ENCODE measurements around the gene SV2C. TPM values are rescaled to one million over a fixed set of nuclear protein-coding genes. Genes with fewer than 3 reads are reported as not detected.

SV2C gene
- total and polyA plus RNA-seq, 2 of the 13 experiments (the other 11 are each of a cell fraction or from before 2014, with no cell fraction given), result not detected

DNA sequence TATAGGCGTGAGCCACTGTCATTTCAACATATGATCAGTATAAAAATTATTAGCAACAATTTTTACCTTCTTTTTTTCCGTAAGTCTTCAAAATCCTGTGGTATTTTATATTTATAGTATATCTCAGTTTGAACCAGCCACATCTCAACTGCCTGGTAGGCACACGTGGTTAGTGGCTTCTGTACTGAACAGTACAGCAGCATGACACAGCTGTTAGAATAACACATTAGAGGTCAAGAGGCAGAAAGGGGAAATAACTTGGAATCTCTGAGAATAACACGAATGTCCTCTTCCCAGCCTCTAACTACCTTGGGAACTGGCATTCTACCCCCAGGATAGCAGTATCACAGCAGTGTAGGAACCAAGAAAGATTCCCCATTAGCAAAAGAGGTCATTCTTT, 211.4 kb downstream of the SV2C start:
- 46% methylated on average over 4 of the region's 4 CpGs for WGBS (ENCODE audit: low lambda C conversion rate)
- no peak overlapping the region for H2AFZ ChIP-seq (ENCODE audit: low read length)
- ChIA-PET CTCF (ENCODE audit: low intra/inter-chr PET ratio, low total read pairs) (no interaction called here), POLR2A (no interaction called here)
- H3K36me3 ChIP-seq (replicated peaks in 1 of 2; ENCODE audit: control insufficient read depth in 1 of 2, insufficient read depth in 2 of 2, low read length in 2 of 2), result no peaks in the 10 kb centered on the region
- no peak for FAIRE-seq
- no peaks in the 10 kb centered on the region for H3K27me3 ChIP-seq (ENCODE audit: control insufficient read depth in 1 of 2, insufficient read depth in 2 of 2, low read length in 2 of 2)
- no peak for ATAC-seq
- no peaks in the 10 kb centered on the region for H3K9me3 ChIP-seq (ENCODE audit: low read length)
- H3K4me2 ChIP-seq (ENCODE audit: low read depth, low read length), result no peak overlapping the region
- no peaks in the 10 kb centered on the region for H4K20me1 ChIP-seq (ENCODE audit: insufficient read depth, low read length)
- no TSS peak for BruUV-seq (replicated peaks)
- in situ Hi-C loops (cut with HindIII; ENCODE audit: extremely low pct_ligation_motif_present, low pct_unique_long_range_greater_than_20kb) (no loop called here), intact Hi-C loops (cut with micrococcal nuclease; ENCODE audit: unreplicated experiment) (no loop called here)
- peaks cover 12% of the 10 kb centered on the region for H3K4me1 ChIP-seq (ENCODE audit: insufficient read depth, low read length)
- no peak overlapping the region for H3K9ac ChIP-seq (ENCODE audit: insufficient read depth, low read depth, low read length)
- TF ChIP-seq PHF21A (CRISPR knock-in tag; IDR thresholded peaks at IDR 0.05) (no peak), ARID2 (CRISPR knock-in tag; IDR thresholded peaks at IDR 0.05; ENCODE audit: borderline replicate concordance) (no peak), ZNF10 (CRISPR knock-in tag; IDR thresholded peaks at IDR 0.05; ENCODE audit: borderline replicate concordance, low read depth) (no peak), MTA1 (CRISPR knock-in tag; IDR thresholded peaks at IDR 0.05; ENCODE audit: borderline replicate concordance) (no peak), SETDB1 (CRISPR knock-in tag; IDR thresholded peaks at IDR 0.05; ENCODE audit: borderline replicate concordance) (no peak), ZNF703 (CRISPR knock-in tag; IDR thresholded peaks at IDR 0.05; ENCODE audit: borderline replicate concordance) (no peak), RXRA (CRISPR knock-in tag; IDR thresholded peaks at IDR 0.05) (no peak), HOXA9 (CRISPR knock-in tag; IDR thresholded peaks at IDR 0.05; ENCODE audit: borderline replicate concordance) (no peak), SRF (IDR thresholded peaks at IDR 0.05; ENCODE audit: low read depth, low read length) (no peak), ASH2L (IDR thresholded peaks at IDR 0.05; ENCODE audit: insufficient read length, low read depth, low read length) (no peak), NFKB2 (CRISPR knock-in tag; IDR thresholded peaks at IDR 0.05; ENCODE audit: borderline replicate concordance) (no peak), KMT2A (CRISPR knock-in tag; IDR thresholded peaks at IDR 0.05) (no peak), GZF1 (CRISPR knock-in tag; IDR thresholded peaks at IDR 0.05) (no peak), ELF3 (CRISPR knock-in tag; IDR thresholded peaks at IDR 0.05) (no peak), JARID2 (CRISPR knock-in tag; IDR thresholded peaks at IDR 0.05; ENCODE audit: insufficient replicate concordance) (no peak), ZBTB7A (CRISPR knock-in tag; IDR thresholded peaks at IDR 0.05) (no peak)
- TF ChIP-seq, protein P1, sequence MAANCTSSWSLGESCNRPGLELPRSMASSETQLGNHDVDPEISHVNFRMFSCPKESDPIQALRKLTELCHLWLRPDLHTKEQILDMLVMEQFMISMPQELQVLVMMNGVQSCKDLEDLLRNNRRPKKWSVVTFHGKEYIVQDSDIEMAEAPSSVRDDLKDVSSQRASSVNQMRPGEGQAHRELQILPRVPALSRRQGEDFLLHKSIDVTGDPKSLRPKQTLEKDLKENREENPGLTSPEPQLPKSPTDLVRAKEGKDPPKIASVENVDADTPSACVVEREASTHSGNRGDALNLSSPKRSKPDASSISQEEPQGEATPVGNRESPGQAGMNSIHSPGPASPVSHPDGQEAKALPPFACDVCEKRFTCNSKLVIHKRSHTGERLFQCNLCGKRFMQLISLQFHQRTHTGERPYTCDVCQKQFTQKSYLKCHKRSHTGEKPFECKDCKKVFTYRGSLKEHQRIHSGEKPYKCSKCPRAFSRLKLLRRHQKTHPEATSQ (CRISPR knock-in tag; IDR thresholded peaks at IDR 0.05; ENCODE audit: borderline replicate concordance), result no peak
- no peaks in the 10 kb centered on the region for H3K79me2 ChIP-seq (ENCODE audit: insufficient read depth, low read length)
- no peak for DNase-seq (ENCODE audit: low spot score)
- no peak overlapping the region for H3K27ac ChIP-seq (ENCODE audit: extremely low read length, insufficient read depth, low read length)
- H3K4me3 ChIP-seq (replicated peaks in 1 of 3; ENCODE audit: insufficient read depth in 1 of 3, low read depth in 2 of 3, low read length in 3 of 3), result no peak overlapping the region
